GM18870 (cell line): ENCODE results near the gene IGSF9.

ENCODE experiments used
- ATAC-seq: cut with Tn5 transposase; IDR thresholded peaks from one replicate; pipeline ENCODE4 v1.9.1; 2021; ENCODE audit warnings: moderate library complexity; ENCODE audit not compliant: unreplicated experiment

The IGSF9 gene, protein sequence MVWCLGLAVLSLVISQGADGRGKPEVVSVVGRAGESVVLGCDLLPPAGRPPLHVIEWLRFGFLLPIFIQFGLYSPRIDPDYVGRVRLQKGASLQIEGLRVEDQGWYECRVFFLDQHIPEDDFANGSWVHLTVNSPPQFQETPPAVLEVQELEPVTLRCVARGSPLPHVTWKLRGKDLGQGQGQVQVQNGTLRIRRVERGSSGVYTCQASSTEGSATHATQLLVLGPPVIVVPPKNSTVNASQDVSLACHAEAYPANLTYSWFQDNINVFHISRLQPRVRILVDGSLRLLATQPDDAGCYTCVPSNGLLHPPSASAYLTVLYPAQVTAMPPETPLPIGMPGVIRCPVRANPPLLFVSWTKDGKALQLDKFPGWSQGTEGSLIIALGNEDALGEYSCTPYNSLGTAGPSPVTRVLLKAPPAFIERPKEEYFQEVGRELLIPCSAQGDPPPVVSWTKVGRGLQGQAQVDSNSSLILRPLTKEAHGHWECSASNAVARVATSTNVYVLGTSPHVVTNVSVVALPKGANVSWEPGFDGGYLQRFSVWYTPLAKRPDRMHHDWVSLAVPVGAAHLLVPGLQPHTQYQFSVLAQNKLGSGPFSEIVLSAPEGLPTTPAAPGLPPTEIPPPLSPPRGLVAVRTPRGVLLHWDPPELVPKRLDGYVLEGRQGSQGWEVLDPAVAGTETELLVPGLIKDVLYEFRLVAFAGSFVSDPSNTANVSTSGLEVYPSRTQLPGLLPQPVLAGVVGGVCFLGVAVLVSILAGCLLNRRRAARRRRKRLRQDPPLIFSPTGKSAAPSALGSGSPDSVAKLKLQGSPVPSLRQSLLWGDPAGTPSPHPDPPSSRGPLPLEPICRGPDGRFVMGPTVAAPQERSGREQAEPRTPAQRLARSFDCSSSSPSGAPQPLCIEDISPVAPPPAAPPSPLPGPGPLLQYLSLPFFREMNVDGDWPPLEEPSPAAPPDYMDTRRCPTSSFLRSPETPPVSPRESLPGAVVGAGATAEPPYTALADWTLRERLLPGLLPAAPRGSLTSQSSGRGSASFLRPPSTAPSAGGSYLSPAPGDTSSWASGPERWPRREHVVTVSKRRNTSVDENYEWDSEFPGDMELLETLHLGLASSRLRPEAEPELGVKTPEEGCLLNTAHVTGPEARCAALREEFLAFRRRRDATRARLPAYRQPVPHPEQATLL

DNA sequence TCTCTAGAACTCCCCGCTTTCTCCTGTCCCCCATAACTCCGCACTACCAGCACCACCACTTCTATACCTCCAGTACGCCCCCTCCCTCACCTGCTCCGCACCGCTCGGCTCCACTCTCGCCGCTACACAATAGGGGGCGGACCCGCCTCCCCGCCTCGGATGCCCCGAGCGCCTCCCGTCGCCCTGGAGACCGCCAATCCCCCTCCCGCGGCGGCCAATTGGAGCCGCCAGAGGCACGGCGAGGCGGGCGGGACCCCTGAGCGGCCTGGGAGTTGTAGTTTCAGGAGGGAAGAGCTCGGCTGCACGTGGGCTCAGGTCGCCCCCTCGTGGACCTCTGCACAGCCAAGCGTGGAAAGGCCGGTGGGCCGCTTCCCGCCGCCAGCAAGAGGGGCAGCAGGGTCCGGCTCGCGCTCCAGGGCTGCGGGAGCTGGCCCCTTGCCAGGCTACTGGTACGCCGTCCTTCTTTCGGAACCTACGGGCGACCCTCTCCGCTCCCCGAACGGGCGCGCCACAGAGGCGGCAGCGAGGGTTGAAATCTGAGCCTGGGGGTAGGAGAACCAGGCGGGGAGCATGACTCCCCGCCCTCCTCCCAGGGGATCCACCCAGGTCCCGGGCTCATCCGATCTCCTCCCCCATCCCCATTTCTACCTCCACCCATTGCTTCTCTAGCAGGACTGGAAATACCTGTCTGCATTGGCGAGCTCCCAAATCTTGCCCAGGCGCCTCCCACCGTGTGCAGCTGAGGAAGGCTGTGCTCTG is at the start of gene IGSF9:
TSS of gene IGSF9 (minus strand) at position 131 of the 759 bp plus-strand sequence. CDS start 2,159 bp downstream, outside the sequence.
- no peak for ATAC-seq

DNA sequence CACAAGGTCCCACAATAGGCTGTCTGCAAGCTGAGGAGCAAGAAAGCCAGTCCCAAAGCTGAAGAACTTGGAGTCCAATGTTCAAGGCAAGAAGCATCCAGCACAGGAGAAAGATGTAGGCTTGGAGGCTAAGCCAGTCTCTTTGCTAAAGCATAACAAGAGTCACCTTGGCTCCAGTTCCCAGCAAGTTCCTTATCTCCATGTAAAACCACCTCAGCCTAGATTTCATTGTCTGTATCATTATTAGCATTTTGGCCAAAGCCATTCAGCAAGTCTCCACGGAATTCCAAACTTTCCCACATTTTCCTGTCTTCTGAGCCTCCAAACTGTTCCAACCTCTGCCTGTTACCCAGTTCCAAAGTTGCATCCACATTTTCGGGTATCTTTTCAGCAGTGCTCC is 49.5 kb upstream of the IGSF9 start:
- no peak for ATAC-seq

DNA sequence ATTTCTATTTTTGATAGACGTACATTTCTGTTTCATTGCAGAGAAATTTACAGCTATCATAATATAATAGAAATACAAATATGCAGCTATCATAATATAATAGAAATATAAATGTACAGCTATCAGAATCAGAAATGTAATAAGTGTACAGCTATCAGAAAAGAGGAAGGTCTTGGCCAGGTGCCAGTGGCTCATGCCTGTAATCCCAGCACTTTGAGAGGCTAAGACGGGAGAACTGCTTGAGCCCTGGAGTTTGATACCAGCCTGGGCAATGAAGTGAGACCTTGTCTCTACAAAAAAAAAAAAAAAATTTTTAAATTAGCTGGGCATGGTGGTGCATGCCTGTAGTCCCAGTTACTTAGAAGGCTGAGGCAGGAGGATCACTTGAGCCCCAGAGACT is 48.5 kb upstream of the IGSF9 start:
- ATAC-seq: no peak

DNA sequence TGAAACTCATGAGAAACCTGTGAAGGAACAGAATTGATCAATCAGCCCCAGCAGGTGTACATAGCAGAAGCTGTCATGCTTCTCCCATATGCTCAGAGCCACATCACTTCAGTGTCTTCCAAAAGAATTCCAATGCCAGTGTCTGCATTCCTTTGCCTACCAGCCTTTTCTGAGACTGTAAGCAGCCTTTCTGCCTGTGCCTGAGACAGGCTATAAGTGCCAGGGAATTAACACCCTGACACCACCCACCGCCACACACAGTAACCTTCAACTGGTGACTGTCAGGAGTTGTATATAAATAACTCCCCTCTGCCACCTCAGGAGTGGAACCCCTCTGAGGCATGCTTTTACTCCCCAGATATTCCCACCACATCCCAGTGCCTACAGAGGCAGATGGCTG is 46.7 kb upstream of the IGSF9 start:
- no peak for ATAC-seq

DNA sequence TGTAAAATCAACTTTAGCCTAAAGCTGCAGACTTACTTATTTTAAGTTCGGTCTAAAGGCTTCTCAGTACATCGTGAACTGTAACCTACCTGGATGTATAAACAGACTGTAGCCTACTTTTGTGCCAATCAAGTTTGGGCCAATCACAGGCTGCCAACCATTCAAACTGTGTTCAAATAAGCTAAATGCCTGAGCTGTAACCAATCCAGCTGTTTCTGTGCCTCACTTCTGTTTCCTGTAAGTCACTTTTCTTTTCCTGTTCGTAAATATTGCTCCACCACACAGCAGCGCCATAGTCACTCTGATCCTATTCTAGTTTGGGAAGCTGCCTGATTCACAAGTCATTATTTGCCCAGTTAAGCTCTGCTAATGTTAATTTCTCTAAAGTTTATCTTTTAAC is 46.1 kb upstream of the IGSF9 start:
- no peak for ATAC-seq

DNA sequence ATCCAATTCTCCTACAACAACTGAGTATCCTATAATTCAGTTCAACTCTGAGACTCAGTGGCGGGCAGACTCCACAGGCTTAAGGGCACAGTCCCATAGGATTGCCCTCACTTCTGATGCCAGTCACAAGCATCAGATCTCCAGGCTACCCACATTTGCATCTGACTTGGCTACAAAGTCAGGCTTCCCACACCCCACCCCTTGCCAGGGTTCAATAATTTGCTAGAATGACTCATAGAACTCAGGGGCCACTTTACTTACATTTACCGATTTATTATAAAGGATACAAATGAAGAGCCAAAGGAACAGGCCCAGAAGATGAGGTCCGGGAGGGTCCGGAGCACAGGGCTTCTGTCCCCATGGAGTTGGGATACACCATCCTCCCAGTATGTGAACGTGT is 44.6 kb upstream of the IGSF9 start:
- ATAC-seq: no peak

DNA sequence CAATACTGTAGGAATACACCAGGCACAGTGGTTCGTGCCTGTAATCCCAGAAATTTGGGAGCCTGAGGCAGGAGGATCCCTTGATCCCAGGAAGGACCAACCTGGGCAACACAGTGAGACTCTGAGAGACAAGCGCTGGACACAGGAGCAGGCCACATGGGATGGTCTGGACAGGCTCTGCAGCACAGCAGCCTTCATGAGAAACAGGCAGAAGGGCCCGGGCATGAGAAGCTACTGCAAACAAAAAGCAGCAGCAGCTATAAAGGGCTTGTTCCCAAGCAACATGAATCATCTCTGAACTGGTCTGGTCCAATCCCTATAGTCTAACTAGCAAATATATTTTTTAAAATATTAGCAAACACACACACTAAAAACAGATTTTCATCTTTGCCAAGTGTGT is 44.2 kb upstream of the IGSF9 start:
- ATAC-seq: no peak

DNA sequence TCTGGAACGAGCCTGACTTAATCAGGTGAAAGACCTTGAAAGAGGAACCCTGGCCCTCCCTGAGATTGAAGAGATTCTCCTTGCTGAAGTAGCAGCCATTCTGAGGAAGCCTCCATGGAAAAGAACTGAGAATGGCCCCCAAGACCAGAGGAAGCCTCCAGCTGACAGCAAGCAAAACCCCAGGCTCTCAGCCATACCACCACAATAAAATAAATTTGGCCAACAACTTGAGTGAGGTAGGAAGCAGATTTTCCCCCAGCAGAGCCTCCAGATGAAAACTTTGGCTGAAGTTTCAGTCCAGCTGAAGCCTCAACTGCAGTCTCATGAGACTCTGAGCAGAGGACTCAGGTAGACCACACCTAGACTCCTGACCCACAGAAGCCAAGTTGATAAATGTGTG is 42.6 kb upstream of the IGSF9 start:
- no peak for ATAC-seq

DNA sequence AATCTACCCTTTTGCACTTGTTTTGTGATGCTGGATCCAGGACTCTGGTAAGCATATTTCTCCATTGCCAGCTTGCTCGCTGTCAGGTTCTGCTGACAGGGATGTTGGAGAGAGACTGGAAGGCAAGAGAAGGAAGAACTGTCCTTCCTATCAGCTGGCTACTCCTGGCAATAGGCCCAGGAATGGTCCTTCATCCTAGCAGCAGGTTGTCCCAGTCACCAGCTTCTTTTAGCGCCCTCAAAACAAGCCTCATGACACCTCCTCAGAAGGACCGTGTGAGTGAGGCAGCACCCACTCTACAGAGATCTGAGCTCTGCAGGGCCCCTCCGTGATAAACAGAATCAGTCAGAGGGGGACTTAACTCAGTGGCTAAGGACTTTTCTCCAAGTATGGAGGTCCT is 41.8 kb upstream of the IGSF9 start:
- ATAC-seq: no peak

DNA sequence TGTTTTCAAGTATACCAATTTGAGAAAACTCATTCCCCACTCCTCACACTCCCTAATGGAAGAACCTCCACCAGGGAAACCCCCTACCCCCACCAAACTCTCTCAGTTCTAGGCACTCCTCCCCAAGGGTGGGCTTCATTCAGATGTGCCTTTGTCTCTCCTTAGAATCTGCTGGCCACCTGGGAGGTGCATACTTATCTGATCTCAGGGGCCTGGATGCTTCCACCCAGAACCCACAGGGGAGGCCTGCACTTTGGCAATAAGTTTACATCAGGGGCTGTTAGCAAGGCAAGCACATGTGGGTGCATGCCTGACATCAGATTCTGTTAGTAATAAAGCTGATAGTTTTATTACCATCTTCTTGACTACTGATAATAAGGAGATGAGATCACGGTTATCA is 41.1 kb upstream of the IGSF9 start:
- ATAC-seq: no peak

DNA sequence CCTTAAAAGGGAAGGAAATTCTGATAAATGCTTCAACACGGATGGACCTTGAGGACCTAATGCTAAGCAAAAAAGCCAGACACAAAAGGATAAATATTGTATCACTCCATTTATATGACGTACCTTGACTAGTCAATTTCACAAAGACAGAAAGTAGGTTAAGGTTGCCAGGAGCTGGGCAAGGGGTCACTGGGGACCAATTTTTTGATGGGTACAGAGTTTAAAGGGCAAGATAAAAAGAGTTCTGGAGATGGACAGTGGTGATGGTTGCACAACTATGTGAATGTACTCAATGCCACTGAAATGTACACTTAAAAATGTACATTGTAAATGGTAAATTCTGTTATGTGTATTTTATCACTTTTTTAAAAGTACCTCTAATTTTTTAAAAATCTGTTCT is 40.7 kb upstream of the IGSF9 start:
- ATAC-seq: no peak

DNA sequence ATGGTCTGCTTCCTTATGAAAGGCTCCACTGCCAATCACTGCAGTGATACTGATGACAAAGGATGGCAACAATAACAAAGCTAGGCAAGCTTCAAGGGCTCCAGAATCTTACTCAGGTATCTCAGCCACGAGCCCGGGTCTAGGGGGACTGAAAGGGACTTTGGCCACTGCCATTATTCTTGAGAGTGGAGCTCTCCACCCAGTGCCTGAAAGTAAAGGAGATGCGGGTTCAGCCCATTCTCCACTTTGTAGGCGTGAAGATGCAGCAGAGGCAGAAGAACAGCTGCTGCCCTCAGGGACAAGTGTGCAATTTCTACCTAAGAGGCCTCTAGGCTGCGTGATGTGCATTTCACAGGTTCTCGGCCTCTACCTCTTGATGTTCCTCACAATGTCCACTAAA is 40.1 kb upstream of the IGSF9 start:
- ATAC-seq: no peak

DNA sequence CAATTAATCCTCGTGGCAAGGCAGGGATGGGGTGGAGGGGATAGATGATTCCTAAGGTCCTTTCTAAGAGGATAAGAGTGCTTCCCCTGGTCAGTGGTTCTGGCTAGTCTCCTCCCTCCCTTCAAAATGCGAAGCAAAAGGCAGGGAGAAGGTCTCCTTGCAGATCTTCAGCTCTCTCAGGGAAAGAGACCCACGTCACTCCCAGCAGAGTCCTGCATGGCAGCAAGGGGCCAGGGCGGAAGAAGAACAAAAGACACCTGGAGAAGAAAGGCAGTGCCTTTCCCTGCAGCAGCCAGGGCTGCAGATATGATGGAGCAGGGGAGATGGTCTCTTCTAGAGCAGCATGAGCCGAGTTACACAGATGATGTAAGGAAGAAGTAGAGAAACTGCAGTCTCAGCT is 38.3 kb upstream of the IGSF9 start:
- ATAC-seq: no peak

DNA sequence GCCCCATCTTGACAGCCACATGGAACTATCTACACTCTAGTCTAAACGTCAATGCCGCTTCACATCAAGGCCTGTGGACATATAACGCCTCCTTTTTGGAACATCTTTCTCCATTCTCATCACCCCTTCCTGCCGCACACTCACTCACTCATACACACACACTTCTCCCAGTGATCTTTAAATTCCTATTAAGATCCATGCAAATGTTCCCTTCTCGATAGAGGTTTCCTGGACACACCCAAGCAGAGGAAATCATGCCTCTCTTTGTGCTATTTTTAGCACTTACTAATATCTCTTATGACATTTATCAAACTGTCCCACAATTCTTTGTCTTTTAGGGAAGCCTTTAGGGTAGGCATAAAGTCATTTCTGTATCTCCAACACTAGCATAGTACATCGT is 36.9 kb upstream of the IGSF9 start:
- no peak for ATAC-seq

DNA sequence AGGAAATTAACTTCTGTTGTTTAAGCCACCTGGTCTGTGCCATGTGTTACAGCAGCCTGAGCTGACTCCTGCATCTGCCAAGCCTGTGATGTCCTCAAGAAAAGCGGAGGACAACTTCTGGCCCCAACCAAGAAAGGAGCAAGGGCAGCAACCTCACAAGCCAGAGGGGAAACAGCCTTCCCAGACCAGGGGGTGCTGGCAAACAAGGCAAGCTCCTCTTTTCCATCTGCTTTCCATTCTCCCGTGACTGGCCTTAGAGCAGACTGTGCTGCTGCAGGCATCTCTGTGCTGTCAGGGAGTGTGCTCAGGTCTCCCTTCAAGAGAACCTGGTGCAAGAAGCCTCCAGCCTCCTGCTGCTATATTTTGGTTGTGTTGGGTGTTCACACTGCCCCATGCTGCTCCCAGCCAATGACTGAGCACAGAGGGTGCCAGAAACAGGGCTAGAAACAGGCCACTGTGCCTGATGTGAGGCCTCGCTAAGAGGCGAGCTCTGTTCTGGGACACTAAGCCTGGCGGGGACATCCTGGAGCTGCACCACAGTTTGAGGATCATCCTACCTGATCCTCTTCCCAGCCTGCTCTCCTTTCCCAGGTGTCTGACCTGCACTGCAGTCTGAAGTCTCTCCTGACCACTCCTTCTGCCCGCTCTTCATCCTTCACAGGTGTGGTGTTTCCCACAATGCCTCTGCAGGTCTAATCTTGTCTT is 36.1 kb upstream of the IGSF9 start:
- no peak for ATAC-seq

DNA sequence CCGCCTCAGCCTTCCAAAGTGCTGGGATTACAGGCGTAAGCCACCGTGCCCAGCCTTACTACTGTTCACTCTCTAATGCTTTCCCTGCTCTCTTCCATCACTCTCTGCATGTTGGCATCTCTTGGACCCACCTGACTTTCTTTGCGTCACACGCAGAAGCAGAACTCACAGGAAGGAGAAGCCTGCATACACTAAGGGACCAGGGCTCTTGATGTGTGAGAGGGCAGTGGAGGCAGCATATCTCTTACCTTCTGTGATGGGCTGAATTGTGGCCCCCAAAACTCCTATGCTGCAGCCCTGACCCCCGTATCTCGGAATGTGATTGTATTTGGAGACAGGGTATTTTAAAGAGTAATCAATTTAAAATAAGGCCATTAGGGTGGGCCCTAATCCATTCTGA is 35.4 kb upstream of the IGSF9 start:
- ATAC-seq: no peak

DNA sequence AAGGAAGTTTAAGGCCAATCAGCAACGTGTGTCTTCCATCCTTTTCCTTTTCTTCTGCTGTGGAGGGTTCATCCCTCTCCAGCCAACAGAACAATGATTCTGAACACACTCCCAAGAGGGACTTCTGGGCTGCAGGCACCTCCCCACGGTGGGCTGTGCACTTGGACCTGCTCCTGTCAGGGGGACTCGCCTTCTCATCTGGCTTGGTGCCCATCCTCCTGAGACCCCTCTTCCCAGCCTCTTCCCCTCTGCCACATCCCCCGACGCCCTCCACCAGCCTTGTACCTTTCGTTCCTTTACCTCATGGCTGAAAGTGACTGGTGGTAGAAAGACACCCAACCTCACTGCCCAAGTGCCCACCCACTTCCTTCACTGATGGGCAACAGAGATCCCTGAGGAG is 34.7 kb upstream of the IGSF9 start:
- ATAC-seq: no peak

DNA sequence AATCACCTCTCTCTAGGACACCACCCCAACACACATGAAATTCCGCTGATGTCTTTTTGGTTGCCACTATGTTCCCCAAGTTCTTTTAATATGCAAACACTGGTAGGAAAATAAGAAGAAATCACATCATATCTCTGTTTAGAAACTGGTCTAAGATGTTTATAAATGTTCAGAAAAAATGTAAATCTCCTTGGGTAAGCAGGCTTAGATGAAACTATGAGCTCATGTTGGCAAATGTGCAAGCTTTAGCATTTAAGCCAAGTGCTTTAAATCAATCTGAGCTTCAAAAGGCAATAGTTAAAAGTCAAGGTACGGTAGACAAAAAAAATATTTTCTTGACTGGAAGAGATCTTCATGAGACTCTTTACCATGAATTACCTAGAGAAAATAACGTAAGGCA is 33.8 kb upstream of the IGSF9 start:
- ATAC-seq: no peak

DNA sequence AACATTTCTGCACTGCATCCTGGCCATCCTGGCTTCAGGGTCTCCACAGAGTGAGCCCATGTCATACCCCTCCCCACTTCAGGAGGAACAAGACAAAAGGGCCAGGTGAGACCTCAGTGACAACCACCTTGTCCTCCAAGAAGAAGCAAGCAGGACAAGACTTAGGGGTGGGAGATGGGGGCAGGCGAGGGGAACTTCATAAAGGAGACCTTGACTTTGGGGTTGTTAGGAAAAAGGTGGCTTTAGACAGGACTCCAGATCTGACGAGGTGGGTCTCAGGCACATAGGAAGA is 32.6 kb upstream of the IGSF9 start:
- no peak for ATAC-seq

DNA sequence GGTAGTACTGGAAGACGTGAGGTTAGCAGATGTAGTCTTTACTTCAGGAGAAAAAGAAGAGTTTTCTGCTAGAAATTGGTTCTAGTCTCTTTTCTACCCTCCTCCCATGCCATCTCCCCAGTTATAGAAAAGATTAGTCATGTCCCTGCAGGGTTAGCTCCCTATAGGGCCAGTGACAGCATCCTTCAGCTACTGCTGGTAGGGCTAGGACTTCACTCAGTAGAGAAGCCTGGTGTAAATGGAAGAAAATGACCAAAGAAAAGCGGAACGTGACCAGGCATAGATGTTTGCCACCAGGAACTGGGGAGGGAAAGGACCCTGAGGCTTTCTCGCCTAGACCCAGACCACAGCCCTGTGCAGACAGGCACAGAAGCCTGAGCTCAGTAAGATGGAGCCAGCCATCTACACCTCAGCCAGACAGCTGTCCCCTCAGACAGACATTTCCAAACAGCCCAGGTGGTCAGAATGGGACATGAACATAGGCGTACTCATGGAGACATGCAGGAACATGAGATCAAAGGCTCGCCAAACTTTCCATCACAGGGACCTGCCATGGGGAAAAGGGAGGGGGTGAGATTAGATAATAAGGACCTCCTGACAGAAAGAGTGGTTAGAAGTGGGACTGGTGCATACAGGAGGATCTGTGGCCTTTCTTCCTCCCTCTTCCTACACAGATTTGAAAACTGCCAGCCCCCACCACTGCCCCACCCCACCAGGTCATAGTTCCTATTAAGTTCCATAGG is 32.1 kb upstream of the IGSF9 start:
- no peak for ATAC-seq
